Thoracic aorta (tissue), 2 donors: ENCODE data around the gene OR8J1. TPM values are rescaled to one million over a fixed set of nuclear protein-coding genes. Genes with fewer than 3 reads are reported as not detected.

Source experiments
- ATAC-seq: fragments of 150-250 bp; one replicate; pipeline ENCODE4 v1.8.0; 2017; ENCODE audit warnings: low read depth; ENCODE audit not compliant: insufficient number of reproducible peaks, low FRiP score
- DNase-seq: peaks from one replicate; pipeline ENCODE4 v3.0.0-alpha.2; 2020; ENCODE audit warnings: low spot score
- H3K27ac ChIP-seq, 2 donors: fragments of 200-600 bp; sonication (generic); 1 replicate in 1 of 2; 2 replicates in 1 of 2; pipeline ENCODE4 v1.5.1; 2016; ENCODE audit warnings: mild to moderate bottlenecking in 2 of 2, moderate library complexity in 2 of 2
- H3K27me3 ChIP-seq: fragments of 200-600 bp; sonication (generic); replicated peaks from 2 replicates; pipeline ENCODE4 v1.6.0; 2016; ENCODE audit warnings: mild to moderate bottlenecking; ENCODE audit not compliant: insufficient read depth
- H3K36me3 ChIP-seq: fragments of 200-600 bp; sonication (generic); one replicate; pipeline ENCODE4 v1.5.1; 2016
- H3K4me1 ChIP-seq, 2 donors: fragments of 200-600 bp; sonication (generic); 1 replicate in 1 of 2; 2 replicates in 1 of 2; pipeline versions ENCODE4 v1.5.1 to v1.6.0; 2016; ENCODE audit warnings: low read depth in 2 of 2, mild to moderate bottlenecking in 1 of 2; ENCODE audit not compliant: control insufficient read depth in 1 of 2
- H3K4me3 ChIP-seq: fragments of 200-600 bp; sonication (generic); 2 replicates; pipeline ENCODE4 v1.5.1; 2016; ENCODE audit warnings: mild to moderate bottlenecking
- H3K9me3 ChIP-seq: fragments of 200-600 bp; sonication (generic); 2 replicates; pipeline ENCODE4 v1.5.1; 2016
- total RNA-seq, 2 donors: library from RNA; depleted of rRNA; stranded (reverse); fragments of >200 nt; gene quantifications; one replicate each; pipeline versions ENCODE4 v1.1.0 to v1.2.3, GENCODE V29; 2016
- TF ChIP-seq, protein P1 (sequence below): fragments of 200-600 bp; sonication (generic); IDR thresholded peaks from one replicate; pipeline ENCODE4 v1.5.1; 2019; ENCODE audit warnings: antibody characterized with exemption

Gene OR8J1, protein sequence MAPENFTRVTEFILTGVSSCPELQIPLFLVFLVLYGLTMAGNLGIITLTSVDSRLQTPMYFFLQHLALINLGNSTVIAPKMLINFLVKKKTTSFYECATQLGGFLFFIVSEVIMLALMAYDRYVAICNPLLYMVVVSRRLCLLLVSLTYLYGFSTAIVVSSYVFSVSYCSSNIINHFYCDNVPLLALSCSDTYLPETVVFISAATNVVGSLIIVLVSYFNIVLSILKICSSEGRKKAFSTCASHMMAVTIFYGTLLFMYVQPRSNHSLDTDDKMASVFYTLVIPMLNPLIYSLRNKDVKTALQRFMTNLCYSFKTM
- total RNA-seq = not detected

- TF ChIP-seq, protein P1, sequence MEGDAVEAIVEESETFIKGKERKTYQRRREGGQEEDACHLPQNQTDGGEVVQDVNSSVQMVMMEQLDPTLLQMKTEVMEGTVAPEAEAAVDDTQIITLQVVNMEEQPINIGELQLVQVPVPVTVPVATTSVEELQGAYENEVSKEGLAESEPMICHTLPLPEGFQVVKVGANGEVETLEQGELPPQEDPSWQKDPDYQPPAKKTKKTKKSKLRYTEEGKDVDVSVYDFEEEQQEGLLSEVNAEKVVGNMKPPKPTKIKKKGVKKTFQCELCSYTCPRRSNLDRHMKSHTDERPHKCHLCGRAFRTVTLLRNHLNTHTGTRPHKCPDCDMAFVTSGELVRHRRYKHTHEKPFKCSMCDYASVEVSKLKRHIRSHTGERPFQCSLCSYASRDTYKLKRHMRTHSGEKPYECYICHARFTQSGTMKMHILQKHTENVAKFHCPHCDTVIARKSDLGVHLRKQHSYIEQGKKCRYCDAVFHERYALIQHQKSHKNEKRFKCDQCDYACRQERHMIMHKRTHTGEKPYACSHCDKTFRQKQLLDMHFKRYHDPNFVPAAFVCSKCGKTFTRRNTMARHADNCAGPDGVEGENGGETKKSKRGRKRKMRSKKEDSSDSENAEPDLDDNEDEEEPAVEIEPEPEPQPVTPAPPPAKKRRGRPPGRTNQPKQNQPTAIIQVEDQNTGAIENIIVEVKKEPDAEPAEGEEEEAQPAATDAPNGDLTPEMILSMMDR = no peak
- H3K4me3 ChIP-seq = no peak within 1 kb of the TSS
- no peaks in the 10 kb centered on the region for H3K36me3 ChIP-seq
- H3K9me3 ChIP-seq = no peaks in the 10 kb centered on the region
- no peak within 1 kb of the TSS for H3K27ac ChIP-seq
- H3K4me1 ChIP-seq = no peaks in the 10 kb centered on the region
- ATAC-seq = no peak
- no peaks in the 10 kb centered on the region for H3K27me3 ChIP-seq
- no peak for DNase-seq
These were observed at the start of gene OR8J1 for GRCh38 chr11:56353991-56354390. TSS of gene OR8J1 (plus strand) at chr11:56354291. CDS start at chr11:56360247, 5,956 bp downstream.

- Histone ChIP-seq H3K4me1 (no peaks in the 10 kb centered on the region), H3K36me3 (no peaks in the 10 kb centered on the region), H3K4me3 (no peak overlapping the region), H3K27ac (no peak overlapping the region), H3K27me3 (no peaks in the 10 kb centered on the region), H3K9me3 (no peaks in the 10 kb centered on the region)
- TF ChIP-seq, protein P1 = no peak
- ATAC-seq (no peak), DNase-seq (no peak)
These were observed 46.3 kb upstream of the OR8J1 start for GRCh38 chr11:56307836-56308235.

- DNase-seq = no peak
- Histone ChIP-seq H3K27me3 (no peaks in the 10 kb centered on the region), H3K9me3 (no peaks in the 10 kb centered on the region), H3K27ac (no peak within 1 kb of the TSS), H3K36me3 (no peaks in the 10 kb centered on the region), H3K4me3 (no peak within 1 kb of the TSS), H3K4me1 (no peaks in the 10 kb centered on the region)
- no peak for ATAC-seq
- TF ChIP-seq, protein P1 = no peak
These were observed 39.2 kb upstream of the OR8J1 start, which contains the start of gene OR8K3 for GRCh38 chr11:56314844-56315243. TSS of gene OR8K3 (plus strand) at chr11:56315144. CDS start at chr11:56318307, 3,163 bp downstream.

GRCh38 chr11:56331861-56332491 lies 22.1 kb upstream of the OR8J1 start:
- no peaks in the 10 kb centered on the region for H3K4me1 ChIP-seq
- no peaks in the 10 kb centered on the region for H3K9me3 ChIP-seq
- H3K36me3 ChIP-seq = no peaks in the 10 kb centered on the region
- TF ChIP-seq, protein P1 = no peak
- ATAC-seq (no peak), DNase-seq (no peak)
- no peaks in the 10 kb centered on the region for H3K27me3 ChIP-seq
- no peak overlapping the region for H3K27ac ChIP-seq
- no peak overlapping the region for H3K4me3 ChIP-seq

- no peak overlapping the region for H3K4me3 ChIP-seq
- DNase-seq = no peak
- H3K4me1 ChIP-seq = no peaks in the 10 kb centered on the region
- H3K27ac ChIP-seq = no peak overlapping the region
- H3K9me3 ChIP-seq = no peaks in the 10 kb centered on the region
- no peaks in the 10 kb centered on the region for H3K36me3 ChIP-seq
- TF ChIP-seq, protein P1 = no peak
- no peak for ATAC-seq
- H3K27me3 ChIP-seq = no peaks in the 10 kb centered on the region
These were observed 20.9 kb upstream of the OR8J1 start for GRCh38 chr11:56333156-56333555.
